ENCODE data around the gene SUN3.

- TF ChIP-seq, protein P1, sequence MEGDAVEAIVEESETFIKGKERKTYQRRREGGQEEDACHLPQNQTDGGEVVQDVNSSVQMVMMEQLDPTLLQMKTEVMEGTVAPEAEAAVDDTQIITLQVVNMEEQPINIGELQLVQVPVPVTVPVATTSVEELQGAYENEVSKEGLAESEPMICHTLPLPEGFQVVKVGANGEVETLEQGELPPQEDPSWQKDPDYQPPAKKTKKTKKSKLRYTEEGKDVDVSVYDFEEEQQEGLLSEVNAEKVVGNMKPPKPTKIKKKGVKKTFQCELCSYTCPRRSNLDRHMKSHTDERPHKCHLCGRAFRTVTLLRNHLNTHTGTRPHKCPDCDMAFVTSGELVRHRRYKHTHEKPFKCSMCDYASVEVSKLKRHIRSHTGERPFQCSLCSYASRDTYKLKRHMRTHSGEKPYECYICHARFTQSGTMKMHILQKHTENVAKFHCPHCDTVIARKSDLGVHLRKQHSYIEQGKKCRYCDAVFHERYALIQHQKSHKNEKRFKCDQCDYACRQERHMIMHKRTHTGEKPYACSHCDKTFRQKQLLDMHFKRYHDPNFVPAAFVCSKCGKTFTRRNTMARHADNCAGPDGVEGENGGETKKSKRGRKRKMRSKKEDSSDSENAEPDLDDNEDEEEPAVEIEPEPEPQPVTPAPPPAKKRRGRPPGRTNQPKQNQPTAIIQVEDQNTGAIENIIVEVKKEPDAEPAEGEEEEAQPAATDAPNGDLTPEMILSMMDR (IDR thresholded peaks at IDR 0.05; ENCODE audit: poor library complexity, severe bottlenecking): no peak
- TF ChIP-seq EP300 (conservative IDR thresholded peaks at IDR 0.05; ENCODE audit: poor library complexity, severe bottlenecking): no peak
- no peak for TF ChIP-seq REST (IDR thresholded peaks at IDR 0.05; ENCODE audit: borderline replicate concordance)
- no peak for TF ChIP-seq EZH2 (IDR thresholded peaks at IDR 0.05; ENCODE audit: borderline replicate concordance, insufficient read depth, low read length, poor library complexity, severe bottlenecking)
- no peak for TF ChIP-seq POLR2AphosphoS5 (IDR thresholded peaks at IDR 0.05)
- TF ChIP-seq MXI1 (conservative IDR thresholded peaks at IDR 0.05; ENCODE audit: poor library complexity, severe bottlenecking): no peak
Measured at GRCh38 chr7:47978790-47979144, 50.1 kb downstream of the SUN3 start.
